Anterior cingulate cortex (tissue), 58 donors: Measurements from ENCODE around the gene TMEM250.
"Not testable (repeated sequence)": the region's sequence is repeated elsewhere in the genome, so short reads cannot be mapped to it uniquely, and the experiment has no call there.

Experiments used
- DNase-seq, 58 donors: peaks; one replicate each; lab custom pipeline; 2025; lab: John Stamatoyannopoulos, UW

The TMEM250 gene

GRCh38 chr9:136115206-136115605, 3.5 kb downstream of the TMEM250 start:
- DNase-seq, result no peak

- no peak for DNase-seq
Observed at GRCh38 chr9:136114610-136115009, 4.1 kb downstream of the TMEM250 start.

GRCh38 chr9:136112541-136112940, 6.1 kb downstream of the TMEM250 start:
- no peak for DNase-seq

- DNase-seq, result no peak
Observed at GRCh38 chr9:136111910-136112309, 6.8 kb downstream of the TMEM250 start.

GRCh38 chr9:136111190-136111589, 7.5 kb downstream of the TMEM250 start:
- no peak for DNase-seq

GRCh38 chr9:136110082-136111061, 8.3 kb downstream of the TMEM250 start:
- peak in 5 of 58 donors; percentile 21 to 68 (median 38) for DNase-seq

- DNase-seq, result peak in 57 of 58 donors; percentile 40 to 96 (median 90)
Observed at GRCh38 chr9:136109351-136110081, 9.2 kb downstream of the TMEM250 start.

GRCh38 chr9:136108648-136109266, 9.9 kb downstream of the TMEM250 start:
- no peak for DNase-seq

GRCh38 chr9:136107953-136108647, 10.6 kb downstream of the TMEM250 start:
- DNase-seq, result peak in 1 of 58 donors; percentile 34

GRCh38 chr9:136107155-136107952, 11.3 kb downstream of the TMEM250 start:
- DNase-seq, result no peak

- peak in 2 of 58 donors; percentile 12 to 49 for DNase-seq
Observed at GRCh38 chr9:136105398-136106135, 13.1 kb downstream of the TMEM250 start.

GRCh38 chr9:136104916-136105315, 13.8 kb downstream of the TMEM250 start:
- no peak for DNase-seq

- no peak for DNase-seq
Observed at GRCh38 chr9:136104488-136104800, 14.2 kb downstream of the TMEM250 start.

GRCh38 chr9:136103651-136104487, 14.8 kb downstream of the TMEM250 start:
- DNase-seq, result no peak

GRCh38 chr9:136101615-136102074, 17.0 kb downstream of the TMEM250 start:
- not testable (repeated sequence) for DNase-seq

- DNase-seq, result no peak
Observed at GRCh38 chr9:136100700-136101614, 17.7 kb downstream of the TMEM250 start.

- no peak for DNase-seq
Observed at GRCh38 chr9:136099542-136099941, 19.1 kb downstream of the TMEM250 start.
